Measurements from ENCODE around the gene SAP30BP. TPM values are rescaled to one million over a fixed set of nuclear protein-coding genes. Genes with fewer than 3 reads are reported as not detected.

The SAP30BP gene
- total RNA-seq, 1 donor, result 60.0 TPM

- DNase-seq (ENCODE audit: low read depth), result no peak
- no peak overlapping the region for H3K4me3 ChIP-seq (ENCODE audit: low read depth, low read length)
- TF ChIP-seq CTCF (IDR thresholded peaks at IDR 0.05; ENCODE audit: insufficient read depth, low read depth, low read length), result no peak
These were observed 73.5 kb downstream of the SAP30BP start for GRCh38 chr17:75740631-75741077.

- no peak for TF ChIP-seq CTCF (IDR thresholded peaks at IDR 0.05; ENCODE audit: insufficient read depth, low read depth, low read length)
- no peak overlapping the region for H3K4me3 ChIP-seq (ENCODE audit: low read depth, low read length)
- DNase-seq (ENCODE audit: low read depth), result no peak
These were observed 75.2 kb downstream of the SAP30BP start for GRCh38 chr17:75742337-75742736.

GRCh38 chr17:75743625-75744206 lies 76.6 kb downstream of the SAP30BP start:
- DNase-seq (ENCODE audit: low read depth), result no peak
- TF ChIP-seq CTCF (IDR thresholded peaks at IDR 0.05; ENCODE audit: insufficient read depth, low read depth, low read length), result no peak
- H3K4me3 ChIP-seq (ENCODE audit: low read depth, low read length), result no peak overlapping the region

GRCh38 chr17:75748706-75749105 lies 81.6 kb downstream of the SAP30BP start:
- H3K4me3 ChIP-seq (ENCODE audit: low read depth, low read length), result no peak overlapping the region
- DNase-seq (ENCODE audit: low read depth), result no peak
- no peak for TF ChIP-seq CTCF (IDR thresholded peaks at IDR 0.05; ENCODE audit: insufficient read depth, low read depth, low read length)

- H3K4me3 ChIP-seq (ENCODE audit: low read depth, low read length), result no peak overlapping the region
These were observed 82.6 kb downstream of the SAP30BP start for GRCh38 chr17:75749545-75750389.

More at GRCh38 chr17:75749545-75750389, 82.6 kb downstream of the SAP30BP start:
- DNase-seq (ENCODE audit: low read depth), result peak; percentile 63
- TF ChIP-seq CTCF (IDR thresholded peaks at IDR 0.05; ENCODE audit: insufficient read depth, low read depth, low read length), result peak; percentile 78

Measured in fibroblast of villous mesenchyme (primary cell).